H1 (cell line): ENCODE data around the gene CCP110.

Experiments used
- ATF2 ChIP-seq: IDR thresholded peaks from 2 replicates; pipeline ENCODE4 v1.6.1; 2012; ENCODE audit warnings: low read length, inconsistent platforms
- HDAC2 ChIP-seq, 2 experiments: fragments of 300-600 bp in 1 of 2; sonication (generic) in 1 of 2; IDR thresholded peaks; 2 replicates each; pipeline ENCODE4 v1.6.1; 2011 to 2012; ENCODE audit warnings: low read depth in 2 of 2, low read length in 2 of 2, mild to moderate bottlenecking in 2 of 2, moderate library complexity in 2 of 2, borderline replicate concordance in 1 of 2, inconsistent platforms in 1 of 2
- SIX5 ChIP-seq: IDR thresholded peaks from 2 replicates; pipeline ENCODE4 v1.6.1; 2011; ENCODE audit warnings: mild to moderate bottlenecking, low read depth, low read length
- SP1 ChIP-seq: IDR thresholded peaks from 2 replicates; pipeline ENCODE4 v1.6.1; 2011; ENCODE audit warnings: low read depth, low read length
- SRF ChIP-seq: IDR thresholded peaks from 2 replicates; pipeline ENCODE4 v1.6.1; 2011; ENCODE audit warnings: mild to moderate bottlenecking, low read depth, low read length, moderate library complexity

DNA sequence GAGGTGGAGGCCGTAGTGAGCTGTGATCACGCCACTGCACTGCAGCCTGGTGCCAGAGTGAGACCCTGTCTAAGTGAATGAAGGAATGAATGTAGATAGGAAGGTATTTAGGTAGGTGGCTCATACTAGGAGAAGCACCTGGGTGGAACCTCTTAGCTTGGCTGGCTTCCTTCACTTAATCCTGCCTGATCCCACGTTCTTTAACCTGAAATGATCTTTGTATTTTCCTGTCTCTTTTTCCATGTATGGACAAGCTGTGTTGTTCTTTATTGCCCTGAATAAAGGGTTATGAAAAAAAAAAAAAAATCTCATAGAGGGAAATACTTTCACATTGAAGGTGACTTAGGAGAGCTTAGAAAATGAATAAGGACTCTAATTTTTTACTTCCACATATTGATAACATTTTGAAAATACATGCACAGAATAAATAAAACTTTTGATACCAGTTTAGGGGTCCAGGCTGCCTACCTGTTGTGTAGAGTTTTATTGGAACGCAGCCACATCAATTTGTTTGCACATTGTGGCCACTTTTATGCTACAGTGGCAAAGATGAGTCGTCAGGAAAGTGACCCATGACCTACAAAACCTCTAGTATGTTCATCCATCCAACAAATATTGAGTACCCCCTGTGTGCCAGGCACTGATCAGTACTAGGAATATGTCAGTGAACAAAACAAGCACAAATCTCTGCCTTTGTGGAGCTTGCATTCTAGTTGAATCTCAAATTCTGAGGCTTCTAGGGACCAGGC lies 76.4 kb downstream of the CCP110 start:
- TF ChIP-seq SIX5 (no peak), SP1 (no peak), SRF (no peak), ATF2 (no peak), HDAC2 (IDR thresholded peaks at IDR 0.05; ENCODE audit: borderline replicate concordance in 1 of 2, low read depth in 2 of 2, low read length in 2 of 2) (no peak)
